Muscle of leg (tissue), 11 donors: ENCODE results near the gene NEK9. TPM values are rescaled to one million over a fixed set of nuclear protein-coding genes. Genes with fewer than 3 reads are reported as not detected.
"Not testable (repeated sequence)": the region's sequence is repeated elsewhere in the genome, so short reads cannot be mapped to it uniquely, and the experiment has no call there.

ENCODE experiments used
- DNase-seq: peaks from one replicate; pipeline ENCODE4 v3.0.0; 2013
- H3K27ac ChIP-seq: one replicate; pipeline ENCODE4 v1.5.1; 2013; ENCODE audit warnings: mild to moderate bottlenecking, low read length, control low read depth
- H3K27me3 ChIP-seq: one replicate; pipeline ENCODE4 v1.6.1; 2013; ENCODE audit warnings: low read length; ENCODE audit not compliant: control insufficient read depth, insufficient read depth
- H3K36me3 ChIP-seq: one replicate; pipeline ENCODE4 v1.6.1; 2013; ENCODE audit warnings: low read length; ENCODE audit not compliant: control insufficient read depth, insufficient read depth
- H3K4me1 ChIP-seq: one replicate; pipeline ENCODE4 v1.6.1; 2013; ENCODE audit warnings: low read length; ENCODE audit not compliant: control insufficient read depth, insufficient read depth
- H3K4me3 ChIP-seq: one replicate; pipeline ENCODE4 v1.5.1; 2013; ENCODE audit warnings: low read length, control low read depth
- H3K9me3 ChIP-seq: replicated peaks from 2 replicates; pipeline ENCODE4 v1.6.1; 2013; ENCODE audit warnings: low read depth, low read length; ENCODE audit not compliant: control insufficient read depth
- WGBS: methylation state at CpG from one replicate; pipeline ENCODE4 v1.1.5; 2013; ENCODE audit warnings: missing lambda C conversion rate; ENCODE audit not compliant: insufficient coverage; 5-methylcytosine and 5-hydroxymethylcytosine counted together
- polyA plus RNA-seq, 8 donors: library from polyadenylated mRNA; unstranded; fragments of 120-200 nt; gene quantifications; one replicate each; pipeline versions ENCODE4 v1.2.1 to v1.2.3, GENCODE V29; 2013; ENCODE audit warnings: inconsistent platforms in 1 of 8, low replicate concordance in 1 of 8; ENCODE audit not compliant: insufficient read length in 8 of 8, insufficient read depth in 1 of 8
- total RNA-seq: library from RNA; stranded (reverse); fragments of 120-200 nt; gene quantifications from one replicate; pipeline ENCODE4 v1.2.4, GENCODE V29; 2013

The NEK9 gene
- total and polyA plus RNA-seq, 9 donors = 34.4 to 99.7 (median 81.1) TPM

- peak overlapping the region; percentile 67 for H3K4me3 ChIP-seq
- no peaks in the 10 kb centered on the region for H3K36me3 ChIP-seq
- peak overlapping the region; percentile 96 for H3K27ac ChIP-seq
- no peak for DNase-seq
- peaks cover 22% of the 10 kb centered on the region for H3K4me1 ChIP-seq
- WGBS = 19% methylated on average over 12 of the region's 12 CpGs
- H3K27me3 ChIP-seq = no peaks in the 10 kb centered on the region
- H3K9me3 ChIP-seq = no peaks in the 10 kb centered on the region
Observed at GRCh38 chr14:75069811-75070145, 57.1 kb downstream of the NEK9 start.

- under 1% methylated on average over 51 of the region's 58 CpGs for WGBS
- Histone ChIP-seq H3K9me3 (no peaks in the 10 kb centered on the region), H3K4me1 (peaks cover 23% of the 10 kb centered on the region)
Observed at GRCh38 chr14:75069121-75069810, 57.6 kb downstream of the NEK9 start, which contains the start of gene ZC2HC1C. ZC2HC1C (plus strand) TSS chr14:75069641; CDS start chr14:75070574, 933 bp downstream.

GRCh38 chr14:75068294-75069120, 58.3 kb downstream of the NEK9 start:
- Histone ChIP-seq H3K27ac (peak overlapping the region; percentile 96), H3K4me3 (peak overlapping the region; percentile 67), H3K36me3 (no peaks in the 10 kb centered on the region), H3K4me1 (peaks cover 26% of the 10 kb centered on the region), H3K9me3 (no peaks in the 10 kb centered on the region), H3K27me3 (no peaks in the 10 kb centered on the region)
- peak; percentile 88 for DNase-seq
- WGBS = 17% methylated on average over 9 of the region's 15 CpGs

More at GRCh38 chr14:75069121-75069810, 57.6 kb downstream of the NEK9 start, which contains the start of gene ZC2HC1C:
- Histone ChIP-seq H3K4me3 (peak within 1 kb of the TSS; percentile 67), H3K36me3 (no peaks in the 10 kb centered on the region), H3K27ac (peak within 1 kb of the TSS; percentile 96), H3K27me3 (no peaks in the 10 kb centered on the region)
- DNase-seq = peak; percentile 96

GRCh38 chr14:75067765-75068164, 59.1 kb downstream of the NEK9 start:
- H3K27me3 ChIP-seq, H3K4me3 ChIP-seq, H3K27ac ChIP-seq, H3K9me3 ChIP-seq, H3K36me3 ChIP-seq, DNase-seq: not testable (repeated sequence)
- WGBS = 79% methylated on average over 2 of the region's 4 CpGs
- H3K4me1 ChIP-seq = peaks cover 29% of the 10 kb centered on the region

GRCh38 chr14:75067212-75067611, 59.6 kb downstream of the NEK9 start:
- Histone ChIP-seq H3K4me1 (peaks cover 29% of the 10 kb centered on the region), H3K27ac (no peak overlapping the region), H3K4me3 (no peak overlapping the region), H3K9me3 (no peaks in the 10 kb centered on the region), H3K27me3 (no peaks in the 10 kb centered on the region), H3K36me3 (no peaks in the 10 kb centered on the region)
- no peak for DNase-seq
- 88% methylated on average over 1 of the region's 1 CpG for WGBS

- Histone ChIP-seq H3K27ac (no peak overlapping the region), H3K4me1 (peaks cover 29% of the 10 kb centered on the region), H3K9me3 (no peaks in the 10 kb centered on the region), H3K27me3 (no peaks in the 10 kb centered on the region), H3K36me3 (no peaks in the 10 kb centered on the region), H3K4me3 (no peak overlapping the region)
- WGBS = no CpG with 5 or more reads among the region's 3 CpGs
- no peak for DNase-seq
Observed at GRCh38 chr14:75066691-75067090, 60.2 kb downstream of the NEK9 start.

GRCh38 chr14:75064205-75064567, 62.7 kb downstream of the NEK9 start:
- peak overlapping the region; percentile 96 for H3K4me3 ChIP-seq
- DNase-seq = no peak
- H3K9me3 ChIP-seq = no peaks in the 10 kb centered on the region
- H3K36me3 ChIP-seq = no peaks in the 10 kb centered on the region
- H3K27me3 ChIP-seq = no peaks in the 10 kb centered on the region
- peaks cover 16% of the 10 kb centered on the region for H3K4me1 ChIP-seq
- no CpG with 5 or more reads among the region's 8 CpGs for WGBS
- peak overlapping the region; percentile 80 for H3K27ac ChIP-seq

GRCh38 chr14:75063491-75064204, 63.2 kb downstream of the NEK9 start, which contains the start of gene ACYP1:
ACYP1 (minus strand) TSS chr14:75064024; CDS start chr14:75063553, 471 bp downstream.
- WGBS = 0% methylated on average over 27 of the region's 34 CpGs
- H3K27ac ChIP-seq = peak within 1 kb of the TSS; percentile 80
- peaks cover 16% of the 10 kb centered on the region for H3K4me1 ChIP-seq

GRCh38 chr14:75063013-75063412, 63.8 kb downstream of the NEK9 start:
- 28% methylated on average over 3 of the region's 5 CpGs for WGBS

More at GRCh38 chr14:75063491-75064204, 63.2 kb downstream of the NEK9 start, which contains the start of gene ACYP1:
- H3K4me3 ChIP-seq = peak within 1 kb of the TSS; percentile 96
- H3K9me3 ChIP-seq = no peaks in the 10 kb centered on the region
- H3K36me3 ChIP-seq = no peaks in the 10 kb centered on the region
- H3K27me3 ChIP-seq = no peaks in the 10 kb centered on the region
- peak; percentile 96 for DNase-seq

GRCh38 chr14:75060420-75060819, 66.4 kb downstream of the NEK9 start:
- Histone ChIP-seq H3K9me3 (no peaks in the 10 kb centered on the region), H3K27me3 (no peaks in the 10 kb centered on the region), H3K27ac (no peak overlapping the region), H3K4me3 (no peak overlapping the region), H3K4me1 (peaks cover 7% of the 10 kb centered on the region), H3K36me3 (no peaks in the 10 kb centered on the region)
- DNase-seq = no peak
- WGBS = no CpG with 5 or more reads among the region's 2 CpGs

More at GRCh38 chr14:75063013-75063412, 63.8 kb downstream of the NEK9 start:
- peaks cover 11% of the 10 kb centered on the region for H3K4me1 ChIP-seq
- no peaks in the 10 kb centered on the region for H3K27me3 ChIP-seq
- no peak for DNase-seq
- no peaks in the 10 kb centered on the region for H3K9me3 ChIP-seq
- H3K36me3 ChIP-seq = no peaks in the 10 kb centered on the region
- no peak overlapping the region for H3K27ac ChIP-seq
- peak overlapping the region; percentile 96 for H3K4me3 ChIP-seq
